Calu3 (cell line): ENCODE measurements around the gene CCNI. TPM values are rescaled to one million over a fixed set of nuclear protein-coding genes. Genes with fewer than 3 reads are reported as not detected.
A peak's percentile ranks its signal among the peaks of the same experiment; 100 is the strongest.

Experiments
- BruUV-seq: library from RNA; stranded (reverse); fragments of 400-500 nt; replicated peaks from 2 replicates; lab custom pipeline; 2021; lab: Mats Ljungman, UMichigan
- CTCF ChIA-PET: fragments of 300-600 bp; sonication (Branson Sonifier 250); formaldehyde crosslinking; loops from one replicate; lab custom pipeline; 2022; ENCODE audit warnings: antibody characterized with exemption; lab: Charles Lee
- DNase-seq: peaks from one replicate; pipeline ENCODE4 v3.0.0; 2022
- H3K27ac Mint-ChIP-seq: one replicate; pipeline ENCODE4 v1.8.0; 2022; ENCODE audit warnings: mixed read lengths; ENCODE audit not compliant: unreplicated experiment
- H3K27me3 Mint-ChIP-seq: one replicate; pipeline ENCODE4 v1.8.0; 2022; ENCODE audit warnings: mixed read lengths; ENCODE audit not compliant: unreplicated experiment
- H3K36me3 Mint-ChIP-seq: one replicate; pipeline ENCODE4 v1.8.0; 2022; ENCODE audit warnings: mild to moderate bottlenecking, moderate library complexity, mixed read lengths; ENCODE audit not compliant: insufficient read depth, unreplicated experiment
- H3K4me1 Mint-ChIP-seq: one replicate; pipeline ENCODE4 v1.8.0; 2022; ENCODE audit warnings: mild to moderate bottlenecking, low read depth, mixed read lengths; ENCODE audit not compliant: unreplicated experiment
- H3K4me3 Mint-ChIP-seq: one replicate; pipeline ENCODE4 v1.8.0; 2022; ENCODE audit warnings: mild to moderate bottlenecking, low read depth, moderate library complexity, mixed read lengths; ENCODE audit not compliant: unreplicated experiment
- H3K9me3 Mint-ChIP-seq: one replicate; pipeline ENCODE4 v1.8.0; 2022; ENCODE audit warnings: low read depth, mixed read lengths; ENCODE audit not compliant: unreplicated experiment
- CTCF ChIP-seq: fragments of 200-600 bp; IDR thresholded peaks from one replicate; pipeline ENCODE4 v1.8.0; 2022; ENCODE audit warnings: antibody characterized with exemption; ENCODE audit not compliant: unreplicated experiment
- intact Hi-C: fragments of 100-400 bp; cut with micrococcal nuclease; formaldehyde crosslinking; loops from one replicate; pipeline ENCODE4 v1.10.0; 2022; ENCODE audit not compliant: unreplicated experiment
- total RNA-seq: library from RNA; stranded (reverse); gene quantifications from 2 replicates; pipeline ENCODE4 v1.2.3, GENCODE V29; 2022

Gene CCNI
- total RNA-seq, 1 experiment from 2014 or later: 136 TPM

- BruUV-seq: no TSS peak
- H3K4me1 Mint-ChIP-seq: peaks cover 29% of the 10 kb centered on the region
- intact Hi-C loops: loop anchor here (5.0 kb wide), 1 partner anchor 50 kb away; no protein-coding TSS in a partner anchor
- no peaks in the 10 kb centered on the region for H3K27me3 Mint-ChIP-seq
- no peak for TF ChIP-seq CTCF
- no peak overlapping the region for H3K27ac Mint-ChIP-seq
- no peaks in the 10 kb centered on the region for H3K9me3 Mint-ChIP-seq
- no peaks in the 10 kb centered on the region for H3K36me3 Mint-ChIP-seq
- DNase-seq: no peak
- CTCF ChIA-PET: no interaction called here
- H3K4me3 Mint-ChIP-seq: no peak overlapping the region
These were observed 21.8 kb upstream of the CCNI start for GRCh38 chr4:77097611-77098010.

GRCh38 chr4:77095101-77095821, 19.5 kb upstream of the CCNI start:
- BruUV-seq: no TSS peak
- no peaks in the 10 kb centered on the region for H3K36me3 Mint-ChIP-seq
- H3K27me3 Mint-ChIP-seq: no peaks in the 10 kb centered on the region
- H3K4me1 Mint-ChIP-seq: peaks cover 23% of the 10 kb centered on the region
- H3K27ac Mint-ChIP-seq: peak overlapping the region; percentile 20
- CTCF ChIA-PET: interaction anchor here (0.8 to 1.6 kb wide), 7 partner anchors 21 to 108 kb away, joined by 3 to 14 read pairs (median 4); no protein-coding TSS in a partner anchor
- peak overlapping the region; percentile 7 for H3K4me3 Mint-ChIP-seq
- intact Hi-C loops: loop anchor here (2.0 to 5.0 kb wide), 2 partner anchors 52 to 108 kb away; no protein-coding TSS in a partner anchor
- H3K9me3 Mint-ChIP-seq: no peaks in the 10 kb centered on the region
- peak; percentile 66 for DNase-seq
- TF ChIP-seq CTCF: peak; percentile 55

- no peaks in the 10 kb centered on the region for H3K9me3 Mint-ChIP-seq
- no peaks in the 10 kb centered on the region for H3K27me3 Mint-ChIP-seq
- H3K36me3 Mint-ChIP-seq: no peaks in the 10 kb centered on the region
- no peak overlapping the region for H3K4me3 Mint-ChIP-seq
- no peak for DNase-seq
- peaks cover 19% of the 10 kb centered on the region for H3K4me1 Mint-ChIP-seq
- intact Hi-C loops: loop anchor here (2.0 kb wide), 1 partner anchor 108 kb away; no protein-coding TSS in a partner anchor
- no peak overlapping the region for H3K27ac Mint-ChIP-seq
- no peak for TF ChIP-seq CTCF
- BruUV-seq: no TSS peak
- CTCF ChIA-PET: interaction anchor here (0.8 to 1.6 kb wide), 3 partner anchors 38 to 109 kb away, joined by 4 to 14 read pairs (median 6); no protein-coding TSS in a partner anchor
These were observed 18.7 kb upstream of the CCNI start for GRCh38 chr4:77094496-77094895.

- BruUV-seq: no TSS peak
- Mint-ChIP-seq H3K9me3 (no peaks in the 10 kb centered on the region), H3K27me3 (no peaks in the 10 kb centered on the region), H3K4me1 (peaks cover 19% of the 10 kb centered on the region), H3K36me3 (no peaks in the 10 kb centered on the region), H3K4me3 (peak overlapping the region; percentile 51), H3K27ac (peak overlapping the region; percentile 72)
- CTCF ChIA-PET: interaction anchor here (0.6 to 1.5 kb wide), 4 partner anchors 62 to 650 kb away, joined by 3 to 12 read pairs (median 5); no protein-coding TSS in a partner anchor
- intact Hi-C loops: no loop called here
- no peak for DNase-seq
- TF ChIP-seq CTCF: no peak
These were observed 17.6 kb upstream of the CCNI start for GRCh38 chr4:77093401-77093800.
